Measurements from ENCODE around the gene C2CD5. TPM values are rescaled to one million over a fixed set of nuclear protein-coding genes. Genes with fewer than 3 reads are reported as not detected.

The C2CD5 gene
- total RNA-seq, 1 experiment from 2014 or later: 35.4 TPM

DNA sequence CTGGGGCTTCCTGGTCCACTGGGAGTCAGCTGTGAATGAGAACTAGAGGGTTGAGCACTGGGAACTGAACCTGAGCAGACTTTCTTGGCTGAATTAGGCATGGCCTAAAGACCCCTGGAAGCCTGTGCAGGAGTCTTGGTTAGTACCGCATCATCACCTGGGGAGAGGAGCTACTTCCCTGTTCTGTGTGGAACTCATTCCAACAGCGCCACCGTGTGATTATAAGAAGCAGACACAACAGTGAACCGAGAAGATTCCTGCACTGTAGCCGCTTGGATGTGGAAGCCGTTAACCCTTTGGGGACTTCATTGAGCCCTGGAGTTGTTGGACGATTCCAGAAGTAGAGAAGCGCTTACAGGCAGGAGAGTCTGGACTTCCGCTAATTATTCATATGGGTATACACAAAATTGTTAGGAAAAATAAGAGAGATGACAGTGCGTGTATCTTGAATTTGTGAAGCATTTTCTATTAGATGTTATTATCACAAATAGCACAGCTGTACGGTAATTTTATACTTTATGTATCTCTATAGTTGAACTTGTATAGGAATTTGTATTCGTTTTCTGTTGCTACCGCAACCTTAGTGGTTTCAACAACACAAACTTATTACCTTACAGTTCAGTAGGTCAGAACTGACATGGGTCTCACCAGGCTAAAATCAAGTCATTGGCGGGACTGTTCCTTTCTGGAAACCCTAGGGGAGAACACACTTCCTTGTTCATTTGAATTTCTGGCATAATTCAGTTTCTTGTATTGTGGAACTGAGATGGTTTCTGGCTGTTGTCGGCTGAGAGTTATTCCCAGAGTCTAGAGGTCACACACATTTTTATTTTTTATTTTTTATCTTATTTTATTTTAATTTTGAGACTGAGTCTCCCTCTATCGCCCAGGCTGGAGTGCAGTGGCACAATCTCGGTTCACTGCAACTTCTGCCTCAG is 100.7 kb downstream of the C2CD5 start:
- H2BK5ac ChIP-seq (ENCODE audit: insufficient read length, low read length): no peak overlapping the region
- H3K27me3 ChIP-seq (ENCODE audit: insufficient read depth, low read length): no peaks in the 10 kb centered on the region
- no peak overlapping the region for H3K56ac ChIP-seq (ENCODE audit: insufficient read length, low read depth, low read length)
- H2AK5ac ChIP-seq (ENCODE audit: insufficient read length, low read length): no peak overlapping the region
- no peak overlapping the region for H3K4me2 ChIP-seq (ENCODE audit: insufficient read depth, insufficient read length, low read length)
- DNase-seq: peak; percentile 86
- TF ChIP-seq, protein P1, sequence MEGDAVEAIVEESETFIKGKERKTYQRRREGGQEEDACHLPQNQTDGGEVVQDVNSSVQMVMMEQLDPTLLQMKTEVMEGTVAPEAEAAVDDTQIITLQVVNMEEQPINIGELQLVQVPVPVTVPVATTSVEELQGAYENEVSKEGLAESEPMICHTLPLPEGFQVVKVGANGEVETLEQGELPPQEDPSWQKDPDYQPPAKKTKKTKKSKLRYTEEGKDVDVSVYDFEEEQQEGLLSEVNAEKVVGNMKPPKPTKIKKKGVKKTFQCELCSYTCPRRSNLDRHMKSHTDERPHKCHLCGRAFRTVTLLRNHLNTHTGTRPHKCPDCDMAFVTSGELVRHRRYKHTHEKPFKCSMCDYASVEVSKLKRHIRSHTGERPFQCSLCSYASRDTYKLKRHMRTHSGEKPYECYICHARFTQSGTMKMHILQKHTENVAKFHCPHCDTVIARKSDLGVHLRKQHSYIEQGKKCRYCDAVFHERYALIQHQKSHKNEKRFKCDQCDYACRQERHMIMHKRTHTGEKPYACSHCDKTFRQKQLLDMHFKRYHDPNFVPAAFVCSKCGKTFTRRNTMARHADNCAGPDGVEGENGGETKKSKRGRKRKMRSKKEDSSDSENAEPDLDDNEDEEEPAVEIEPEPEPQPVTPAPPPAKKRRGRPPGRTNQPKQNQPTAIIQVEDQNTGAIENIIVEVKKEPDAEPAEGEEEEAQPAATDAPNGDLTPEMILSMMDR (conservative IDR thresholded peaks at IDR 0.05): peak; percentile 90
- H3K23ac ChIP-seq (ENCODE audit: insufficient read length, low read depth, low read length): no peak overlapping the region
- no peak overlapping the region for H3T11ph ChIP-seq (ENCODE audit: low read length)
- peaks cover 2 to 9% of the 10 kb centered on the region in 2 experiments for H3K4me1 Mint-ChIP-seq
- no peaks in the 10 kb centered on the region for H4K20me1 ChIP-seq (ENCODE audit: control insufficient read depth, insufficient read depth, insufficient read length)
- no peak overlapping the region for H3K27ac ChIP-seq (ENCODE audit: insufficient read length, low read depth, low read length)
- H3K9me3 Mint-ChIP-seq: no peaks in the 10 kb centered on the region
- H3K79me1 ChIP-seq (ENCODE audit: insufficient read depth, low read depth, low read length, poor library complexity, severe bottlenecking): no peaks in the 10 kb centered on the region
- peak overlapping the region; percentile 93 for H2AFZ ChIP-seq (ENCODE audit: low read length)
- H3K27ac Mint-ChIP-seq: peak overlapping the region in 1 of 3 experiments; percentile 54; a peak in 1 of 7 replicates
- H3K9ac ChIP-seq (ENCODE audit: extremely low read depth, insufficient read length, low read length): no peak overlapping the region
- no peak overlapping the region for H3K18ac ChIP-seq (ENCODE audit: insufficient read length, low read depth, low read length)
- H3K14ac ChIP-seq (ENCODE audit: insufficient read depth, low read length): no peak overlapping the region
- H3K9me3 ChIP-seq (ENCODE audit: control insufficient read depth, low read depth, low read length): no peaks in the 10 kb centered on the region
- no peak overlapping the region for H2BK20ac ChIP-seq (ENCODE audit: low read depth, low read length, poor library complexity, severe bottlenecking)
- no peak overlapping the region for H3K4me3 Mint-ChIP-seq
- H3K27me3 Mint-ChIP-seq (ENCODE audit: low read depth): no peaks in the 10 kb centered on the region; the same call in 1 of the 2 replicates
- no peak overlapping the region for H2BK15ac ChIP-seq (ENCODE audit: low read depth, low read length)
- no peaks in the 10 kb centered on the region for H3K36me3 Mint-ChIP-seq (ENCODE audit: insufficient read depth in 1 of 3, low read depth in 3 of 3)
- H2BK12ac ChIP-seq (ENCODE audit: insufficient read length, low read depth, low read length): no peak overlapping the region
- H4K8ac ChIP-seq (replicated peaks; ENCODE audit: insufficient read length, low read depth, low read length): no peak overlapping the region
- no peak overlapping the region for H4K91ac ChIP-seq (ENCODE audit: insufficient read length, low read depth, low read length)
- H3K23me2 ChIP-seq (ENCODE audit: insufficient read length, low read depth, low read length, poor library complexity, severe bottlenecking): no peaks in the 10 kb centered on the region
- WGBS (ENCODE audit: extremely low coverage, insufficient read length, low lambda C conversion rate): no CpG with 5 or more reads among the region's 17 CpGs
- H4K5ac ChIP-seq (ENCODE audit: insufficient read length, low read depth, low read length): no peak overlapping the region
- no peaks in the 10 kb centered on the region for H3K4me1 ChIP-seq (ENCODE audit: insufficient read depth, low read length)
- no peak overlapping the region for H3K4ac ChIP-seq (ENCODE audit: low read depth, low read length)
- no peak overlapping the region for H2BK120ac ChIP-seq (ENCODE audit: low read depth, low read length, poor library complexity, severe bottlenecking)
- H3K79me2 ChIP-seq (ENCODE audit: insufficient read depth, low read length): no peaks in the 10 kb centered on the region
